ENCODE data around the gene PTN. TPM values are rescaled to one million over a fixed set of nuclear protein-coding genes. Genes with fewer than 3 reads are reported as not detected.
A peak's percentile ranks its signal among the peaks of the same experiment; 100 is the strongest.

The PTN gene, protein sequence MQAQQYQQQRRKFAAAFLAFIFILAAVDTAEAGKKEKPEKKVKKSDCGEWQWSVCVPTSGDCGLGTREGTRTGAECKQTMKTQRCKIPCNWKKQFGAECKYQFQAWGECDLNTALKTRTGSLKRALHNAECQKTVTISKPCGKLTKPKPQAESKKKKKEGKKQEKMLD
- total RNA-seq: 21.9 TPM

DNA sequence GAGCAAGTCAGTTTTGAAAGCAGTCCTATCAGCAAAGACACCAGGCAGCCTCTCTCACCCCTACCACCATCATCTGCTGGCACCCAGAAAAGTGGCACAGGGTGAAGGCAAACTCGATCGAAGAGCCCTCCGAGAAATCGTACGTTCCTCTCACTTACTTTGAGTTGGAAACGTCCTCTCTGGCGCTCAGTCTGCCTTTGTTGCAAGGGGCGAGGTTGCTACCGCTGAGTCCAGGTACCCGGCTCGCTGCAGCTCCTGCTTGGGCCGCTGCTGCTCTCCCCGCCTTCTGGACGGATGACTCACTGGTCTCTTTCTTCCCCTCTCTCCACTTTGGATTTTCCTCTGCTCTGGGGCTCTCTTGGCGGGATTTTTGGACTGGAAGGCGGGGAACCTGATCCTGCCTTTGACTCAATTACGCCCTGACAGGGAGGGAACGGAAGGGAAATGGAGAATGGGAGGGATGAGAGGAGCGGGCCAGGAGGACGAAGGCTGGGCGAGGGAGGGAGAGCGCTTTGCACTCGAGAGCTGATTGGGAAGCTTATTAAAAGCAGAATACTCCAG is at the start of gene PTN:
PTN (minus strand) TSS at position 453 of the 561 bp plus-strand sequence. CDS start 88,760 bp downstream, outside the sequence.
- Histone ChIP-seq H3K27ac (ENCODE audit: low read depth, low read length) (no peak within 1 kb of the TSS), H3K27me3 (ENCODE audit: control insufficient read depth in 3 of 3, insufficient read depth in 3 of 3, low read length in 3 of 3) (peaks cover 0 to 2% (median 0%) of the 10 kb centered on the region in 3 donors), H3K36me3 (ENCODE audit: control insufficient read depth in 3 of 3, insufficient read depth in 3 of 3, low read length in 3 of 3) (no peaks in the 10 kb centered on the region), H3K4me3 (ENCODE audit: low read length in 3 of 3) (peak within 1 kb of the TSS; percentile 41 to 53 (median 49)), H3K9ac (ENCODE audit: low read depth in 1 of 3, low read length in 3 of 3) (peak within 1 kb of the TSS in 2 of 3 donors; percentile 17 to 33), H3K4me1 (ENCODE audit: control insufficient read depth in 3 of 3, insufficient read depth in 3 of 3, low read length in 3 of 3) (peaks cover 3 to 6% (median 6%) of the 10 kb centered on the region in 3 donors), H3K9me3 (ENCODE audit: control insufficient read depth in 3 of 3, low read length in 3 of 3) (no peaks in the 10 kb centered on the region)

DNA sequence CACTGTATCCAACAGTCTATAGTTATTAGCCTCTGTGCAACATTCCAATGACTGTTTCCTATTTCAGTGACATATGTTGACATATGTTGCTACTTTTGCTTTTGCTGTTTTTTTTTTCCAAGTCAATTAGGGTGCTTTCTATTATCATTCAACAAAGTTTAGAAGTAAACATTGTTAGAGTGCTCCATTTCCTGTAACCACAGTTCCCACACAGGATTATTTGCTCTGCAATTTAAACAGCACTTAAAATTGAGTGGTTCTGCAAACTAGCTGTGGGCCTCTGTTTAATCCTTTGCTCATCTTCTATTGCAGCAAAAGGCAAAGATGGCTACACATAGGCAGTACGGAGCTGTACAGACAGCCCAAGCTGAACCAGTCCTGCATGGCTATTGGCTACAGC is 46.5 kb upstream of the PTN start:
- Histone ChIP-seq H3K27me3 (ENCODE audit: control insufficient read depth in 3 of 3, insufficient read depth in 3 of 3, low read length in 3 of 3) (no peaks in the 10 kb centered on the region), H3K9ac (ENCODE audit: low read depth in 1 of 3, low read length in 3 of 3) (no peak overlapping the region), H3K9me3 (ENCODE audit: control insufficient read depth in 3 of 3, low read length in 3 of 3) (no peaks in the 10 kb centered on the region), H3K27ac (ENCODE audit: low read depth, low read length) (no peak overlapping the region), H3K4me3 (ENCODE audit: low read length in 3 of 3) (no peak overlapping the region), H3K4me1 (ENCODE audit: control insufficient read depth in 3 of 3, insufficient read depth in 3 of 3, low read length in 3 of 3) (no peaks in the 10 kb centered on the region), H3K36me3 (ENCODE audit: control insufficient read depth in 3 of 3, insufficient read depth in 3 of 3, low read length in 3 of 3) (no peaks in the 10 kb centered on the region)

DNA sequence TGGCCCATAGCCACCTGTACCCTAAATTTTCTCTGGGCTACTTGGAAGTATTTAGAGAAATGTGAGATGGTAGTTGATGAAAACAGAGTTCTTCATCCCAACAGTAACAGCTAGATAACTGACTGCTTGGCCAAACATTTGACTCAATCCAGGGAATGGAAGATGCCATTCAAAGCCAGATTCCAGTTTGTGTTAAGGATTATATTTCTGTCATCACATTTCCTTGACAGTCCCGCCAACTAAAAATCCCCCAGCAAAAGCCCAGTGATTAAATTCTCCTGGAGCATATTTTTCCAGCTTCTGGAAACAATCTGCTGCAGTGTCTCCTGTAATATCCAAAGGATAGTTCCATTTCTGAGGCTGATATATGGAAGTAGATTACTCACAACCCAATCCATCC is 45.4 kb upstream of the PTN start:
- H3K27ac ChIP-seq (ENCODE audit: low read depth, low read length): no peak overlapping the region
- H3K36me3 ChIP-seq (ENCODE audit: control insufficient read depth in 3 of 3, insufficient read depth in 3 of 3, low read length in 3 of 3): no peaks in the 10 kb centered on the region
- H3K4me3 ChIP-seq (ENCODE audit: low read length in 3 of 3): no peak overlapping the region
- H3K4me1 ChIP-seq (ENCODE audit: control insufficient read depth in 3 of 3, insufficient read depth in 3 of 3, low read length in 3 of 3): no peaks in the 10 kb centered on the region
- no peak overlapping the region for H3K9ac ChIP-seq (ENCODE audit: low read depth in 1 of 3, low read length in 3 of 3)
- H3K27me3 ChIP-seq (ENCODE audit: control insufficient read depth in 3 of 3, insufficient read depth in 3 of 3, low read length in 3 of 3): no peaks in the 10 kb centered on the region
- H3K9me3 ChIP-seq (ENCODE audit: control insufficient read depth in 3 of 3, low read length in 3 of 3): no peaks in the 10 kb centered on the region

DNA sequence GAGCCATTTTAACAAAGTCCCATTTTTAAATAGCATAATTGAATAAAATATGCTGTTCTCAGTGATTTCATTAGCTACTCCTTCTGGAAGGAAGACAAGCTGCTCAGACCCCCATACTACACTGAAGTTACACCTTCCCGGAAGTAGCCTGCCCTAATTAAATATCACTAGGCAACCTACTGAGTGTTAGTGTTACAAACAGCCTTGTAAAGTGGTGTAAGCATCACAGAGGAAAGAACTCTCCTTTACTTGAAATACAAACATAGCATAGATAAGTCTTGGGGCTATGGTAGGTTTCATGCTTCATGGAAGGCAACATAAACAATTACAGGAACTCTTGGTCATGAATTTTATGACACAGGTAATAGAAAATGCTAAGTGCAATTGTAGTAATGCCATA is 43.4 kb upstream of the PTN start:
- Histone ChIP-seq H3K36me3 (ENCODE audit: control insufficient read depth in 3 of 3, insufficient read depth in 3 of 3, low read length in 3 of 3) (no peaks in the 10 kb centered on the region), H3K4me1 (ENCODE audit: control insufficient read depth in 3 of 3, insufficient read depth in 3 of 3, low read length in 3 of 3) (no peaks in the 10 kb centered on the region), H3K27ac (ENCODE audit: low read depth, low read length) (no peak overlapping the region), H3K9ac (ENCODE audit: low read depth in 1 of 3, low read length in 3 of 3) (no peak overlapping the region), H3K27me3 (ENCODE audit: control insufficient read depth in 3 of 3, insufficient read depth in 3 of 3, low read length in 3 of 3) (no peaks in the 10 kb centered on the region), H3K9me3 (ENCODE audit: control insufficient read depth in 3 of 3, low read length in 3 of 3) (no peaks in the 10 kb centered on the region), H3K4me3 (ENCODE audit: low read length in 3 of 3) (no peak overlapping the region)

DNA sequence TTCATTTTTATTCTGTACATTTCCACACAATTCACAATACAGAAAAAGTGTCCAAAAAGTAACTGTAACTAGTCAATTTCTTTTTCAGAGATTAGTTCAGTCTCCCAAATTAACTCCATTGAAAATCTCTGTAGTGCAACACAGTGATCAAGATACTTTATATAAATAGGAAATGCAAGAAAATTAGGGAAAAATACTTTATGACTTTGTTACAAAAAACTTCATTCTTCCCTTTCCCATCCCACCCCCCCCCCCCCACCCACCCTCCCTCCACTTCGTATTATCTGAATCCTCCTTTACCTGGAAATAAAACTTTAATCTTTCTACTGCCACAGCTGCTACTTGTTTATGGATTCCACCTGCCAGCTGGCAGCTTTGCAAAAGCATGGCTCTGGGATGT is 37.5 kb upstream of the PTN start:
- Histone ChIP-seq H3K4me1 (ENCODE audit: control insufficient read depth in 3 of 3, insufficient read depth in 3 of 3, low read length in 3 of 3) (no peaks in the 10 kb centered on the region), H3K36me3 (ENCODE audit: control insufficient read depth in 3 of 3, insufficient read depth in 3 of 3, low read length in 3 of 3) (no peaks in the 10 kb centered on the region), H3K9ac (ENCODE audit: low read depth in 1 of 3, low read length in 3 of 3) (no peak overlapping the region), H3K27ac (ENCODE audit: low read depth, low read length) (no peak overlapping the region), H3K9me3 (ENCODE audit: control insufficient read depth in 3 of 3, low read length in 3 of 3) (no peaks in the 10 kb centered on the region), H3K27me3 (ENCODE audit: control insufficient read depth in 3 of 3, insufficient read depth in 3 of 3, low read length in 3 of 3) (no peaks in the 10 kb centered on the region), H3K4me3 (ENCODE audit: low read length in 3 of 3) (no peak overlapping the region)

DNA sequence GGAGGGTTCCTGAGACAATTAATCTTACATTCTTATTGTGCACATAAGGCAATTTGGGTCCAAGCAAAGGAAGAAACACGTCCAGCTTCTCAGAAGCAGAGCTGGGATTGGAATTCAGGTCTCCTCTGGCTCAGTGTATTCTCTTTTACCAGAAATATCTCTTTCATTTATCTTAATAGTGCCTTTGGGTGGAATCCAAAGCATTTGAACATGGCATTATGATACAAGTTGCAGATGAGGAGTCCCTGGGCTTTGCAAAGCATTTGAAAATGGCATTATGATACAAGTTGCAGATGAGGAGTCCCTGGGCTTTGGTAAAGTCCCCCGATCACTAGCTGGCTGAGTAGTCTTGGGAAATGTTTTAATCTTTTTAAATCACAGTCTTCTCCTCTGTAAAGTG is 30.0 kb upstream of the PTN start:
- Histone ChIP-seq H3K9ac (ENCODE audit: low read depth in 1 of 3, low read length in 3 of 3) (no peak overlapping the region), H3K4me1 (ENCODE audit: control insufficient read depth in 3 of 3, insufficient read depth in 3 of 3, low read length in 3 of 3) (no peaks in the 10 kb centered on the region), H3K4me3 (ENCODE audit: low read length in 3 of 3) (no peak overlapping the region), H3K9me3 (ENCODE audit: control insufficient read depth in 3 of 3, low read length in 3 of 3) (no peaks in the 10 kb centered on the region), H3K27ac (ENCODE audit: low read depth, low read length) (no peak overlapping the region), H3K36me3 (ENCODE audit: control insufficient read depth in 3 of 3, insufficient read depth in 3 of 3, low read length in 3 of 3) (no peaks in the 10 kb centered on the region), H3K27me3 (ENCODE audit: control insufficient read depth in 3 of 3, insufficient read depth in 3 of 3, low read length in 3 of 3) (no peaks in the 10 kb centered on the region)

DNA sequence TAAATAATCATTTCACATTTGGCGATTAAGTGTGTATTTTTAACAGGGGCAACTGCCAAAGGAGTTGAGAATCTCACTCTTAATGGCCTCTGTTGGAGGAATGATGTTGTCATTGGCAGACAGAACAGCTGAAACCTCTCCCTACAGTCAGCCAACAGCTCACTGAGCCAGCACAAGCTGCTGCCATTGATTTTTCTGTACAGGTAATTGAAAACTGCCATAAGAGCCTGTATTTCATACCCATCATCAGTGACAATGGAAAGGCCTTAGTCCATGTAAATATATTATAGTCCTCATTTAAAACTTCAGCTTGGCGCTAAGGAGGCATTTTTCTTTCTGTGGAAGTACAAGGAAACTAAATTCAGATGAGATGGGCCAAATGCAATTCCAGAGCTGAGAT is 28.1 kb upstream of the PTN start:
- Histone ChIP-seq H3K27me3 (ENCODE audit: control insufficient read depth in 3 of 3, insufficient read depth in 3 of 3, low read length in 3 of 3) (no peaks in the 10 kb centered on the region), H3K4me3 (ENCODE audit: low read length in 3 of 3) (no peak overlapping the region), H3K4me1 (ENCODE audit: control insufficient read depth in 3 of 3, insufficient read depth in 3 of 3, low read length in 3 of 3) (no peaks in the 10 kb centered on the region), H3K9ac (ENCODE audit: low read depth in 1 of 3, low read length in 3 of 3) (no peak overlapping the region), H3K9me3 (ENCODE audit: control insufficient read depth in 3 of 3, low read length in 3 of 3) (no peaks in the 10 kb centered on the region), H3K27ac (ENCODE audit: low read depth, low read length) (no peak overlapping the region), H3K36me3 (ENCODE audit: control insufficient read depth in 3 of 3, insufficient read depth in 3 of 3, low read length in 3 of 3) (no peaks in the 10 kb centered on the region)

DNA sequence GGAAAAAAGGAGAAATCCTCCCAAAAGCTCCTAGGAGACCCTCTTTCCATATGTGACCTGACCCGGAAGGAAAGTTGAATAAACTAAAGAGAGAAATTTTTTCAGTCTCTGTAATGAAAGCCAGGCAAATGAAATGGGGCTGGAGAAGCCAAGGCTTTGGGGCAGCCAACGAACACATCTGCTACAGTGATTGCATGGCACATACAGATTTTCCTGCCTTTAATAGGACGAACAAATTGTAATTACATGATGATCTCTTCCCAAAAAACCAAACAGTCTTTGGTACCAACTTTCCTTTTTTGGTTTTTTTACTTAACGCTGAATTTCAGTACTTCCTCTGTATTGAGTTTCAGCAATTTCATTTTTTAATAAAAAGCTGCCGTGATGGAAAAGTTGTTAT is 23.5 kb upstream of the PTN start:
- H3K9me3 ChIP-seq (ENCODE audit: control insufficient read depth in 3 of 3, low read length in 3 of 3): peaks cover 0 to 4% (median 0%) of the 10 kb centered on the region in 3 donors
- H3K4me3 ChIP-seq (ENCODE audit: low read length in 3 of 3): no peak overlapping the region
- no peak overlapping the region for H3K9ac ChIP-seq (ENCODE audit: low read depth in 1 of 3, low read length in 3 of 3)
- no peaks in the 10 kb centered on the region for H3K36me3 ChIP-seq (ENCODE audit: control insufficient read depth in 3 of 3, insufficient read depth in 3 of 3, low read length in 3 of 3)
- no peaks in the 10 kb centered on the region for H3K4me1 ChIP-seq (ENCODE audit: control insufficient read depth in 3 of 3, insufficient read depth in 3 of 3, low read length in 3 of 3)
- no peaks in the 10 kb centered on the region for H3K27me3 ChIP-seq (ENCODE audit: control insufficient read depth in 3 of 3, insufficient read depth in 3 of 3, low read length in 3 of 3)
- H3K27ac ChIP-seq (ENCODE audit: low read depth, low read length): no peak overlapping the region

DNA sequence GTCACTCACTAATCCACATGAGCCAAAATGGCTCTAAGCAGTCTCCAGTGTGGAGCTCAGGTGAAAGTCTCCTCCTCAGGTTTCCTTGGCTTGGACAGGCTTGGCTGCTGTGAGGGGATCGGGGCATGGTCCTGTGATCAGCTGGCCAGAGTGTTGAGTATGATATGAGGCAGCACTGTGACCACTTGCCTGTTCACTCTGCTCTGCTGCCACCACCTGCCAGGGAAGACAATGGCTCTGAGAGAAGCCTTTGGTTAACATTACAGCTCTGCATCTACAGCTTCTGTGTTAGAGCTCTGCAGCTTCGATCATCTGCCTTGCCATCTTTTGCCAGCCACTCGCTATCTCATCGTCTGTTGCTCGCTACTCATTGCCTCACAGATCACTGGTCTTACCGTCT is 20.1 kb upstream of the PTN start:
- Histone ChIP-seq H3K36me3 (ENCODE audit: control insufficient read depth in 3 of 3, insufficient read depth in 3 of 3, low read length in 3 of 3) (no peaks in the 10 kb centered on the region), H3K27me3 (ENCODE audit: control insufficient read depth in 3 of 3, insufficient read depth in 3 of 3, low read length in 3 of 3) (no peaks in the 10 kb centered on the region), H3K9me3 (ENCODE audit: control insufficient read depth in 3 of 3, low read length in 3 of 3) (peaks cover 0 to 7% (median 4%) of the 10 kb centered on the region in 3 donors), H3K4me3 (ENCODE audit: low read length in 3 of 3) (no peak overlapping the region), H3K4me1 (ENCODE audit: control insufficient read depth in 3 of 3, insufficient read depth in 3 of 3, low read length in 3 of 3) (no peaks in the 10 kb centered on the region), H3K9ac (ENCODE audit: low read depth in 1 of 3, low read length in 3 of 3) (no peak overlapping the region), H3K27ac (ENCODE audit: low read depth, low read length) (no peak overlapping the region)

DNA sequence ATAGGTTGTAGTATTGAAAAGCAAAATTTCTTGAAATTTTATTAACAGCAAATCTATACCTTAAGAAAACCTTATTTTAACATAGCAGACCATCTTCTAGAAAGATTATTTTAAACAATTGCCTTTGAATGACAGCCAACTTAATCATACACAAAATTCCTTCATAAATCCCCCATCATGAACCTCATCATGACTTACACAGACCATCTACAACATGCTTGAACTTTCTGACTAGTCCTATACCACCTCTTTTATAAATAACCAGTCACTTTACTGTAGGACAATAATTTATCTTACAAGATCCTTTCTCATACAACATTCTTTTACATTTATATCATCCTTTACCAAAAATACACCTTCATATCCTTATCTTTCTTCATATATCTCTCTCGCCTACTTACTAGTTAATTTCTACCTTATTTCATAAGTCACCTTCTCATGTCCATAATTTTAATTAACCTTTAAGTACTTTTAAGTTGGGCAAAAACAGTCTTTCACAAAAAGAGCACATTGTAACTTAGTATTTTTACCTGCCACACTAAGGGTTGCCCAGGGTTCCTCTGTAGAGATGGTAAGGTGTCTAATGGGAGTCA is 16.6 kb upstream of the PTN start:
- Histone ChIP-seq H3K27ac (ENCODE audit: low read depth, low read length) (no peak overlapping the region), H3K9me3 (ENCODE audit: control insufficient read depth in 3 of 3, low read length in 3 of 3) (peaks cover 0 to 7% (median 4%) of the 10 kb centered on the region in 3 donors), H3K36me3 (ENCODE audit: control insufficient read depth in 3 of 3, insufficient read depth in 3 of 3, low read length in 3 of 3) (no peaks in the 10 kb centered on the region), H3K4me1 (ENCODE audit: control insufficient read depth in 3 of 3, insufficient read depth in 3 of 3, low read length in 3 of 3) (no peaks in the 10 kb centered on the region), H3K4me3 (ENCODE audit: low read length in 3 of 3) (no peak overlapping the region), H3K27me3 (ENCODE audit: control insufficient read depth in 3 of 3, insufficient read depth in 3 of 3, low read length in 3 of 3) (no peaks in the 10 kb centered on the region), H3K9ac (ENCODE audit: low read depth in 1 of 3, low read length in 3 of 3) (no peak overlapping the region)

All from skeletal muscle tissue (tissue), 4 donors.